ENCODE results near the gene PEDS1.

Gene PEDS1

DNA sequence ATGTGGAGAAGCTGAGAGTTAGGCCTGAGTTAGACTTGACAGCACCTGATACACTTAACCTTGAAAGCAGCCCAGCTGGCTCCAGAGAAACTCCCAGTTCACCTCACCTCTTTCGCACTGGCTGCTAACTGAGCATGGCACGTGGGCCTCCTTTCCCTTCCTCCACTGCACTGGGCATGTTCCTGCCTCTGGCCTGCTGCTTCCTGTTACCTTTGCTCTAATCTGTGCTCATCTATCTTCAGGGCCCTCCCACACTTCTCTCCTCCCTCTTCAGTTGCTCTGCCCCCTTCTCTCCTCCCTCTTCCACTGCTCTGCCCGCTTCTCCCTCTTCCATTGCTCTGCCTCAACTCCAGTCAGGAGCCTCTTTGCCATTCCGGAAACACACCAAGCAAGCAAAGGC lies 26.9 kb downstream of the PEDS1 start:
- Histone ChIP-seq H3K4me3 (no peak overlapping the region), H3K36me3 (peaks cover 95% of the 10 kb centered on the region), H3K9ac (no peak overlapping the region), H3K4me2 (no peak overlapping the region), H3K4me1 (no peaks in the 10 kb centered on the region), H4K20me1 (peaks cover 31% of the 10 kb centered on the region), H3K27me3 (no peaks in the 10 kb centered on the region), H3K27ac (no peak overlapping the region), H3K9me3 (no peaks in the 10 kb centered on the region)
- TF ChIP-seq Cebpa-rat (IDR thresholded peaks at IDR 0.05), result no peak

DNA sequence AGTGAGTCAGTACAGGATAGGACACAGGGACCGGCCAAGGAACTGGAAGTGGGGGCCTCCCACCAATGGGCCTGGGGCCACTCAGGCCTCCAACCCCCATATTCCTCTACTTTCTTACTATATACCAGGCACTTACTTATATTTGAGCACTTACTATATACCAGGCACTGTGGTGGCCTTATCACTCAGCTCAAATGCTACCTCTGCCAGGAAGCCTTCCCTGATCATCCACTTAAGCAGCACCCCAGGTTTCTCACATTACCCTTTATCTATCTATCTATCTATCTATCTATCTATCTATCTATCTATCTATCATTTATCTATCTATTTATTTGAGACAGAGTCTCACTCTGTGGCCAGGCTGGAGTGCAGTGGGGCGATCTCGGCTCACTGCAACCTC lies 28.2 kb downstream of the PEDS1 start:
- TF ChIP-seq Cebpa-rat (IDR thresholded peaks at IDR 0.05), result no peak
- H3K4me1 ChIP-seq, result no peaks in the 10 kb centered on the region
- H4K20me1 ChIP-seq, result peaks cover 18% of the 10 kb centered on the region
- no peaks in the 10 kb centered on the region for H3K27me3 ChIP-seq
- H3K27ac ChIP-seq, result no peak overlapping the region
- peaks cover 81% of the 10 kb centered on the region for H3K36me3 ChIP-seq
- H3K9me3 ChIP-seq, result no peaks in the 10 kb centered on the region
- no peak overlapping the region for H3K9ac ChIP-seq
- no peak overlapping the region for H3K4me2 ChIP-seq
- H3K4me3 ChIP-seq, result no peak overlapping the region

GRCh38 chr20:50124496-50124895 lies 29.0 kb downstream of the PEDS1 start:
- H3K4me1 ChIP-seq, result no peaks in the 10 kb centered on the region
- H3K4me2 ChIP-seq, result no peak overlapping the region
- no peak for TF ChIP-seq Cebpa-rat (IDR thresholded peaks at IDR 0.05)
- H3K9me3 ChIP-seq, result no peaks in the 10 kb centered on the region
- H3K4me3 ChIP-seq, result no peak overlapping the region
- no peaks in the 10 kb centered on the region for H3K27me3 ChIP-seq
- H3K9ac ChIP-seq, result no peak overlapping the region
- no peak overlapping the region for H3K27ac ChIP-seq
- H3K36me3 ChIP-seq, result peaks cover 74% of the 10 kb centered on the region
- H4K20me1 ChIP-seq, result peaks cover 10% of the 10 kb centered on the region; the same call in 1 of the 2 replicates

- H3K9me3 ChIP-seq, result no peaks in the 10 kb centered on the region
Observed at GRCh38 chr20:50123418-50123817, 30.1 kb downstream of the PEDS1 start.

DNA sequence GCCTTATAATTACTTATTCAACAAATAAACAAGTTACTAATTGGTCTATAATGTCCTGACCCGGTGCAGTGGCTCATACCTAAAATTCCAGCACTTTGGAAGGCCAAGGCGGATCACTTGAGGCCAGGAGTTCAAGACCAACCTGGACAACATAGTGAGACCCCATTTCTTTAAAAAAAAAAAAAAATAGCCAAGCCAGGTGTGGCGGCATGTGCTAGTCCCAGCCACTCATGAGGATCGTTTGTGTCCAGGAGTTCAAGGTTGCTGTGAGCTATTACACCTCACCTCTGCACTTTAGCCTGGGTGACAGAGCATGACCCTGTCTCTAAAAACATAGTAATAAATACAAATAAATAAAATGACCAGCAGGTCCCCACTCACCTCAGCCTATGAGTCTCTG lies 30.8 kb downstream of the PEDS1 start:
- Histone ChIP-seq H3K9me3 (no peaks in the 10 kb centered on the region), H3K4me3 (no peak overlapping the region), H3K27me3 (no peaks in the 10 kb centered on the region), H3K4me1 (no peaks in the 10 kb centered on the region), H3K4me2 (no peak overlapping the region), H3K27ac (no peak overlapping the region), H4K20me1 (0 out of 2 replicates have a peak, but pooled peaks cover 2% of the 10 kb centered on the region), H3K9ac (no peak overlapping the region), H3K36me3 (peaks cover 56% of the 10 kb centered on the region)
- no peak for TF ChIP-seq Cebpa-rat (IDR thresholded peaks at IDR 0.05)

More at GRCh38 chr20:50123418-50123817, 30.1 kb downstream of the PEDS1 start:
- Histone ChIP-seq H3K36me3 (peaks cover 63% of the 10 kb centered on the region), H3K9ac (no peak overlapping the region), H3K27me3 (no peaks in the 10 kb centered on the region), H4K20me1 (peaks cover 7% of the 10 kb centered on the region; the same call in 1 of the 2 replicates), H3K4me2 (no peak overlapping the region), H3K4me3 (no peak overlapping the region), H3K4me1 (no peaks in the 10 kb centered on the region), H3K27ac (no peak overlapping the region)
- no peak for TF ChIP-seq Cebpa-rat (IDR thresholded peaks at IDR 0.05)

GRCh38 chr20:50121858-50122271 lies 31.7 kb downstream of the PEDS1 start:
- Histone ChIP-seq H3K27me3 (no peaks in the 10 kb centered on the region), H3K9me3 (no peaks in the 10 kb centered on the region), H3K4me1 (peaks cover 1% of the 10 kb centered on the region; the same call in 1 of the 2 replicates), H3K4me2 (no peak overlapping the region), H3K4me3 (no peak overlapping the region), H3K27ac (no peak overlapping the region), H4K20me1 (no peaks in the 10 kb centered on the region), H3K9ac (no peak overlapping the region), H3K36me3 (peaks cover 47% of the 10 kb centered on the region)
- TF ChIP-seq Cebpa-rat (IDR thresholded peaks at IDR 0.05), result no peak

GRCh38 chr20:50120935-50121693 lies 32.4 kb downstream of the PEDS1 start:
- H3K9ac ChIP-seq, result no peak overlapping the region
- peaks cover 40% of the 10 kb centered on the region for H3K36me3 ChIP-seq

DNA sequence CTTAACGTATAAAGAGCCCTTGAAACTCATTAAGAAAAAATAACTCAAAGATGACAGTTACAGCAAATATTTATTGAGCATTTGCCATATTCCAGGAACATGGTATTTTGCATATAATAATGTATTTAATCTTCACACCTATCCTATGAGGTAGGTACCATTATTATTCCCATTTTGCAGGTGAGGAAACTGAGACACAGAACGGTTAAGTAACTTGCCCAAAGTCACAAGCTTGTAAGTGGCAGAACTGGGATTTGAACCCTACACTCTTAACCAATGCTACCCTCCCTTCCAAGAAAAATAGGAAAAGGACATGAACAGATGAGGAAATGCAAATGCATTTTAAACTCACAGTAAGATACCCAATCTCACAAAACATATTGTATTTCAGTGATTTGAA lies 35.3 kb downstream of the PEDS1 start:
- no peak for TF ChIP-seq Cebpa-rat (IDR thresholded peaks at IDR 0.05)
- Histone ChIP-seq H3K36me3 (peaks cover 11% of the 10 kb centered on the region), H3K4me1 (peaks cover 33% of the 10 kb centered on the region), H4K20me1 (no peaks in the 10 kb centered on the region), H3K27ac (no peak overlapping the region), H3K4me3 (no peak overlapping the region), H3K9ac (no peak overlapping the region), H3K9me3 (no peaks in the 10 kb centered on the region), H3K4me2 (no peak overlapping the region), H3K27me3 (no peaks in the 10 kb centered on the region)

More at GRCh38 chr20:50120935-50121693, 32.4 kb downstream of the PEDS1 start:
- Histone ChIP-seq H3K4me3 (no peak overlapping the region), H3K4me2 (no peak overlapping the region), H4K20me1 (no peaks in the 10 kb centered on the region), H3K4me1 (peaks cover 9% of the 10 kb centered on the region), H3K27ac (no peak overlapping the region), H3K27me3 (no peaks in the 10 kb centered on the region), H3K9me3 (no peaks in the 10 kb centered on the region)
- TF ChIP-seq Cebpa-rat (IDR thresholded peaks at IDR 0.05), result no peak

DNA sequence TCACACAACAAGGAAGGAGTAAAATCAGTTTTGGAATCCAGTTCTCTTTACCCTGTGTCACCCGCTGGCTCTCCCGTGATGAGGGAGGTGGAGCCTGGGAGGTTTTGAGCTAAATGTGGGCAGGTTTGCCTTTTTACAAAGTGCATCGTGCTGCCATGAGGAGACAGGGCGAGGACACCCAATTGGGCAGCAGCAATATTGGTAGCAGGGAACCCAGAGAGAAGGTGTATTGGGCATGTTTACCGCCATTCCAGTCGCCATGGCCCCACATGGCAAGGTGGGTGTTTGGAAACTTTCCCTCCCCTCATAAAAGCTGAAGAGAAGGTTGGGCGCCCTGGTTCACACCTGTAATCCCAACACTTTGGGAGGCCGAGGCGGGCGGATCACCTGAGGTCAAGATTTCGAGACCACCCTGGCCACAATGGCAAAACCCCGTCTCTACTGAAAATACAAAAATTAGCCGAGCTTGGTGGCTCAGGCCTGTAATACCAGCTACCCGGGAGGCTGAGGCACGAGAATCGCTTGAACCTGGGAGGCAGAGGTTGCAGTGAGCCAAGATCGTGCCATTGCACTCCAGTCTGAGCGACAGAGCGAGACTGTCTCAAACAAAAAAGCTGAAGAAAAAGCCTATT lies 37.0 kb downstream of the PEDS1 start:
- no peaks in the 10 kb centered on the region for H3K36me3 ChIP-seq
- no peaks in the 10 kb centered on the region for H3K9me3 ChIP-seq
- H3K4me2 ChIP-seq, result peak overlapping the region; percentile 97
- no peak for TF ChIP-seq Cebpa-rat (IDR thresholded peaks at IDR 0.05)
- peak overlapping the region; percentile 70 for H3K4me3 ChIP-seq
- peak overlapping the region; percentile 36 for H3K27ac ChIP-seq
- no peaks in the 10 kb centered on the region for H3K27me3 ChIP-seq
- H3K4me1 ChIP-seq, result peaks cover 41% of the 10 kb centered on the region
- no peak overlapping the region; the same call in 1 of the 2 replicates for H3K9ac ChIP-seq
- peaks cover 12% of the 10 kb centered on the region for H4K20me1 ChIP-seq
